GM12874 (cell line): ENCODE results near the gene PTGIS.

ENCODE experiments used
- TF ChIP-seq, protein P1 (sequence below): IDR thresholded peaks from 2 replicates; pipeline ENCODE4 v1.5.1; 2011; ENCODE audit warnings: low read depth, mild to moderate bottlenecking, control low read depth, low read length, moderate library complexity; ENCODE audit not compliant: insufficient read depth

Gene PTGIS

DNA sequence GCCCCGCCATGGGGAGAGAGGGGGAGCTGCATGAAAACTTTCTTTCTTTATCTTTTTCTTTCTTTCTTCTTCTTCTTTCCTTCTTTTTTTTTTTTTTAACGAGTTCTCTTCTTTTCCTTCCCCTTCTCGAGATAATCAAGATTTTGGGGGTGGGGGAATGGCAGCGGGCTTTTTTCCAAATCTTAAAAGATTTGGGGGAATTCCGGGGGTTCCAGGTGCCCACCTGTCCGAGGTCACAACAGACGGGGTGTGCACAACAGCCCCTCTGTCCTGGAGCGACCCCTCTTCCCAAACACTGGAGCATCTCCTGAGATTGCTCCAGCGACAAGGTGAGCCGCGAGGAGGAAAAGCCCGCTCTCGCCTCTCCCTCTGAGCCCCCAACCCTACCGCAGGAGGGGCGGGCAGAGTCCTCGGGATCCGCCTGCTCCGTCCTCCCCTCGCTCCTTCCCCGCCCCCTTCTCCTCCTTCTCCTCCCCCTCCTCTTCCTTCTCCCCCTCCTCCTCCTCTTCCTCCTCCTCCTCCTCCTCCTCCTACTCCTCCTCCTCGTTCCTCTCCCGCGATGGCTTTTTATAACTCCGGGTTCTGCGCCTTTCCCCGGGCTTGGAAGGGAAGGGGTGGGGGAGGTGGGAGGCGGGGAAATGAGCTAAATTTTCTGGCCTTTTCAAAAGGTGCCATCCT is 84.8 kb downstream of the PTGIS start:
- TF ChIP-seq, protein P1, sequence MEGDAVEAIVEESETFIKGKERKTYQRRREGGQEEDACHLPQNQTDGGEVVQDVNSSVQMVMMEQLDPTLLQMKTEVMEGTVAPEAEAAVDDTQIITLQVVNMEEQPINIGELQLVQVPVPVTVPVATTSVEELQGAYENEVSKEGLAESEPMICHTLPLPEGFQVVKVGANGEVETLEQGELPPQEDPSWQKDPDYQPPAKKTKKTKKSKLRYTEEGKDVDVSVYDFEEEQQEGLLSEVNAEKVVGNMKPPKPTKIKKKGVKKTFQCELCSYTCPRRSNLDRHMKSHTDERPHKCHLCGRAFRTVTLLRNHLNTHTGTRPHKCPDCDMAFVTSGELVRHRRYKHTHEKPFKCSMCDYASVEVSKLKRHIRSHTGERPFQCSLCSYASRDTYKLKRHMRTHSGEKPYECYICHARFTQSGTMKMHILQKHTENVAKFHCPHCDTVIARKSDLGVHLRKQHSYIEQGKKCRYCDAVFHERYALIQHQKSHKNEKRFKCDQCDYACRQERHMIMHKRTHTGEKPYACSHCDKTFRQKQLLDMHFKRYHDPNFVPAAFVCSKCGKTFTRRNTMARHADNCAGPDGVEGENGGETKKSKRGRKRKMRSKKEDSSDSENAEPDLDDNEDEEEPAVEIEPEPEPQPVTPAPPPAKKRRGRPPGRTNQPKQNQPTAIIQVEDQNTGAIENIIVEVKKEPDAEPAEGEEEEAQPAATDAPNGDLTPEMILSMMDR: no peak

DNA sequence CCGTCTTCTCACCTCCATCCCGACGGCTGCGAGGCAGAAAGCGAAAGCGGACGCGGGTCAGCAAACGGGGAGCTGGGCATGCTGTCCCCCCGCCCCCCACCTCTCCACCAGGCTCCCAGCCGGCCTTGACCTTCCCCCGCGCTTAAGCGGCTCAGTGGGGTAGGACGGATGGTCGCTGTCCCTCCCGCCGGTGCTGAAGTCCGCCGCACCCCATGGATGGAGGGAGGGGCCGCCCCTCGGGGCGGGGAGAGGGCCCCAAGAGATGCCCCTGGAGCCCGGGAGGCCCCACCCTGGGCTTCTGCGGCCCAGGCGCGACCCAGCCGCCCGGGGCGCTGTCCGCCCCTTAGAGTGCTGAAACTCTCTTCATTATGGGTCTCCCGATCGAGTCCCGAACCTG is 85.3 kb downstream of the PTGIS start, which contains the start of gene KCNB1:
Gene KCNB1, minus strand, starts transcription at position 48 of the 397 bp plus-strand sequence. CDS start 188 bp downstream, outside the sequence.
- TF ChIP-seq, protein P1: no peak

DNA sequence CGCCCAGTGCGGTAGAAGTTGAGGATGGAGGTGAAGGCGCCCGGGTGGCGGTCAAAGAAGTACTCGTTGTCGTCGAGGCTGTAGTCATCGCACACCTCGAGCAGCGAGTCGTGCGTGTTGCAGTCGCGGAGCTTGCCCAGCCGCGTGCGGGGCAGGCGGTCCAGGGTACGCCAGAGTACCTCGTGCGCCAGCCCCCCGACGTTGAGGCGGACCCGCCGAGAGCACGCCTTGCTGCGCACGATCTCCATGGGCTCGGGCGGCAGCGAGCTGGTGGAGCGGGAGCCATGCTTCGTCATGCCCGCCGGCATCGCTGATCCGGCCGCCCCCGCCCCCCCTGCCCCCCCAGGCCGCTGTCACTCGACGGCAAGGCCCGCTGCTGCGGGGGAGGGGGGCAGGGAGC is 85.8 kb downstream of the PTGIS start:
- TF ChIP-seq, protein P1: no peak

DNA sequence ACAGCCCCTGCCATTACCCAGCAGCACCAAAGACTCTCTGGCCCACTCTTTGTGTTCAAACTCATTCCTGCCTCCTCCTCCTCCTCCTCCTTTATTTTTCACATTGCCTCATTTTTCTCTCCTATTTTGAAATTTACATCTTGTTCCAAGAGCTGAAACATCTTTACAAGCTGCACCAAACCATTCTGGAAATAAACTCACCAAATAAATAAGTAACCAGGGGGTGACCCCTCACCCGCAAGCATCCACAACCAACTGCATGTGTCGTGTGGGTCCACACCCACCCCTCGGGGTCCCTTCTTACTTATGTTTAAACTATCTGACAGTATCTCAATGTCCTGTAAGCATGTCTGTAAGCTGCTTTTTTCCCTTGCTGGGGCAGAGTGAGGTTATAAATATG is 86.8 kb downstream of the PTGIS start:
- TF ChIP-seq, protein P1: no peak

DNA sequence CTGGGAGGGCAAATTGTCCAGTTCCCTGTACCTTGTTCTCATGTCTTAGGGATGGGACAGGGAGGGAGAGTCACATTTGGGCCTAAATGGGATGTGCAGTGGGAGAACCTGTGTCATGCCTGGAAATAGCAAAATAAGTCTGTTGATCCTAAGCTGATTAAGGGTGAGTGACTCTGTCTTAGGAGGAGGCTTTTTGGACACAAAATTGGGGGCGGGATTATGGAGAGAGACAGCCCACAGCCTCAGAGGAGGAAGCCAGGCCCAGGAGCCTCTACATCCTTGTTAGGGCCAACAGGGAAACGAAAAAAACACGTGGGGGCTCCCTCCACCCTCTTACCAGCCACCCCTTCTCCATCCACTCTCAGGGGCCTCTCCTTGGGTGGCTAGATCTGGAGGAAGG is 87.7 kb downstream of the PTGIS start:
- TF ChIP-seq, protein P1: no peak

DNA sequence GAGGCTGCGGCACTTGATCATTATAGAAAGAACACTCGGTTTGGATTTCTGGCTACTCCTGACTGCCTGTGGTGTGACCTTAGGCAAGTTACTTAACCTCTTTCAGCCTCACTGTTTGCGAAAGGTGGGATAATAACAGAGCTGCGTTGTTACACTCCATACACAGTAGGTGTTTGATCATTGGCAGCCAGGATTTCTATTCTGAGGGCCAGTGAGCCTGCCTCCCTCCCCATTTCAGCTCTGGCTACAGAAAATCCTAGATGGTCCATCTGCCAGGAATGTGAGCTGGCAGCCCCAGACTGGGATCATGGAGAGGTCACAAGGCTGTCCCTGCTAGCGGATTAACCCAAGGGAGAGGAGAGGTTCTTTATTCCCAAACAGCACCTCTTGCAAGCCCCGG is 88.2 kb downstream of the PTGIS start:
- TF ChIP-seq, protein P1: no peak

DNA sequence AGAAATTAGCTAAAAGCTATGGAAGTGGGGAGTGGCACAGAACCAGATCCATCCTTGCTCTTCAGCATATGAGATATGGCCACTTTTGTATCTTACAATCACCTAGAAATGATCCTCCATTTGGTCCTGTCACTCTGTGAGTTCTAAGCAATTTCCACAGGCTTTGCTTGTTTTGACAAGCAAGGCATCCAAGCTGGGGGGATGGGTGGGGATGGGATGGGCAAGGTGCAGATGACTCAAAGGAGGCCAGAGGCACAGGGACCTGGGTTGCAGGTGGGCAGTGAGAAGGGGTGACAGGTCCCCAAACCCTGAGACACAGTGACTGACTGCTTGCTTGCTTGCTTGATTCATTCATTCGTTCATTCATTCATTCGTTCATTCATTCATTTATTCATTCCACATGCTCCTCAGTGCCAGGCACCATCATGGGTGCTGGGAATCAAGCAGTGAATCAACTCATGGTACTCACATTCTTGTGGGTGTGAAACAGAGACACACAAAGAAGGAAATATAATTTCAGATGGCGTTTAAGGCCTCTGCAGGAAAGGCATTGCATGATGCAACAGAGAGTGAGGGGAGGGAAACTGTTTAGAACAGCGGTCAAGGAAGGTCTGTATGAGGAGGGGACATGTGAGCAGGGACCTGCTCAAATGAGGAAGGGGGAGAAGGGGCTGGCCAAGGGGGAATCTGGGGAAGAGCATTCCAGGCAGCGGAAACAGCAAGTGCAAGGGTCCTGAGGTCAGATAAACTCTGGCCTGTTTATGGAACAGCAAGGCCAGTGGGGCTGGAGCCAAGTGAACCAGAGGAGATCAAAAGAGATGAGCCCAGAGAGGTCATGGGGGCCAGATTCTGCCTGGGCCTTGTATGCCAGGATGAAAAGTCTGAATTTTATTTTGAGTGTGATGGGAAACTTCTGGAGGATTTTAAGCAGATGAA is 88.9 kb downstream of the PTGIS start:
- TF ChIP-seq, protein P1: no peak
